GM21390 (cell line): ENCODE measurements around the gene FAM151A.

Experiments
- ATAC-seq: cut with Tn5 transposase; IDR thresholded peaks from one replicate; pipeline ENCODE4 v1.9.1; 2021; ENCODE audit not compliant: unreplicated experiment

The FAM151A gene

DNA sequence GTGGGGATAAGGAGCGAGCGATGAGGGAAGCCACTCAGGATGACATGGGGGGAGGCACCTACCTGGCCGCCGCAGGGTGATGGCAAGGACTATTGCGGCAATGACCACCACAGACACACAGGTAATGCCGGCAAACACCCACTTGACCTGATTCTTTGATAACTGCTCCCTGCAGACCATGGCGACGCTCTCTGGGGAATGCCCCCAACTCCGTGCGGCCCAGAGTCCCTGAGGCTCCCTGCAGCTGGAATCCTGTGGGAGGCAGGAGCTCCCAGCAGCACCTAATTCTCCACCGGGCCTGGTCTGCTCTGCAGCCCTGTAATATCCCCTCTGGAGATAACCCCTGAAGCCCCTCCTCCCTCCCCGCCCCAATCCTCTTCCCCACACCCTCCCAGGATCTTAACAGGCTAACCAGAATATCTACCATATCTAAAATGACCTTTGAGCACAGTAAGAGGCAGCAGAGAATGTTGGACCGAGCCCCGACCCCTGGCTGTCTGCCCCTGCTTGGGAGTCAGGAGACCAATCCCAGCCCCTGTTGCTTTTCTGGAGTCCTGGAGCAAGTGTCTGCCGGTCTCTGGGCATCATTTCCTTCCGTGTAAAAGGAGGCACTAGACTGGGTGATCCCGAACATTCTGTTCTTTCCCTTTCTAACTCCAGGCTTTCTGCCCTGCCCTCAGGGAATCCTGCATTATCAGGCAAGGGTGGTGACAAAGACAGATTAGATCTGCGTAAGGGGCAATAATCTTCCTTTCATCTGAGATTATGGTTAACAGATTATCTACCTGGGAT is at the start of gene FAM151A:
FAM151A (minus strand) TSS at position 310 of the 792 bp plus-strand sequence; CDS start at position 180, 130 bp downstream.
- no peak for ATAC-seq

- ATAC-seq: no peak
Measured at GRCh38 chr1:54671985-54672608, 48.8 kb upstream of the FAM151A start.

DNA sequence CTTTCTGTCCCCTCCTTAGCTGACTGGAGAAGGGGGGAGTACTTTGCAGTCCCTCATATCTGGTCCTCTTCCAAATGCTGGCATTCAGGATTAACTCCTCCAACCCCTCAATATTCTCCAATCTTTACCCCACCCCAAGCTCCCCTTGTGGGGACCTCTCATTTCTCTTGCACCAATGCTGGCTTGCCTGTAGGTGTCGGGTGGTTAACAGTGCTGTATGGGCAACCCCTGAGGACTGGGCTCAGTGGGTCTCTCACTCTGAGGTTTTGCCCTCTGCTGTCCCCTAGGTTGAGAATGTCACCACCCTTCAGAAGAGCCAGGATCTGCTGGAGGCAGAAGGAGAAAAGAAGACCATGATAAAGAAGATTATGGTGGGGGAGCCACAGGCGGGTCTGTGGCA is 45.2 kb upstream of the FAM151A start:
- no peak for ATAC-seq

DNA sequence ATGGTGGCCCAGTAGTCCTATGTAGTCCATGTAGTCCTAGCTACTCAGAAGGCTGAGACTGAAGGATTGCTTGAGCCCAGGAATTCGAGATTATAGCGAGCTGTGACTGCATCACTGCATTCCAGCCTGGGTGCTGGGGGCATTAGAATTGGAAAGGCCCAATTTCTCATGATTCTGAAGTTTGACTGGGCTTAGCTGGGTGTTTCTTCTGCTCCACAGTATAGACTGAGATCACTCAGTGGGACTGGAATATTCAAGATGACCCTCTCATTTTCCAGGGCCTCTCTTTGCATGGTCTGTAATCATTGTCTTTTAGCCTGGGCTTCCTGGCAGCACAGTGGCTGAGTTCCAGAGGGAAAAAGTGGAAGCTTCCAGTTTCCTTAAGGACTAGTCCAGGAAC is 44.5 kb upstream of the FAM151A start:
- ATAC-seq: no peak

- no peak for ATAC-seq
Measured at GRCh38 chr1:54666333-54666732, 43.0 kb upstream of the FAM151A start.

- no peak for ATAC-seq
Measured at GRCh38 chr1:54665852-54666251, 42.5 kb upstream of the FAM151A start.

- no peak for ATAC-seq
Measured at GRCh38 chr1:54664364-54664763, 41.0 kb upstream of the FAM151A start.

- no peak for ATAC-seq
Measured at GRCh38 chr1:54663725-54664124, 40.4 kb upstream of the FAM151A start.

- ATAC-seq: no peak
Measured at GRCh38 chr1:54658164-54658913, 35.0 kb upstream of the FAM151A start.

- no peak for ATAC-seq
Measured at GRCh38 chr1:54653036-54653435, 29.7 kb upstream of the FAM151A start.

DNA sequence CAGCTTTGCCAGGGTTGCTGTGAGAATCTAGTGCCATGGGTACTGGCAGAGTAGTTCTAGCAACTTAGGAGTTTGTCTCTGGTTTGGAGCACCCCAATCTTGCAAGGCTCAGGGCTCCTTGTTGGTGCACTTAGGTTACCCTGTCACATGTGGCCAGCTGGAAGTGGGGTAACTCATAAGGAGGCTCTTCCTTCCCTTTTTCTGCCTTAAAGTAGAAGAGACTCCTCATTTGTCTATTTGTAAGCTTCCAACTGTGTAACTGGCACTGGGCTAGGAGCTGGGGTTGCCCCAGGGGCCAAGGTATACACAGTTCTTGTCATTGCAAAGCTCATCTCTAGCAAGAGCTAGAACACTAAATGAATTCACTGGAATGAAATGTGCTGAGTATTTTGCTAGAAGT is 28.8 kb upstream of the FAM151A start:
- no peak for ATAC-seq

- no peak for ATAC-seq
Measured at GRCh38 chr1:54651608-54652007, 28.3 kb upstream of the FAM151A start.

GRCh38 chr1:54650417-54650816 is 27.1 kb upstream of the FAM151A start:
- ATAC-seq: no peak

DNA sequence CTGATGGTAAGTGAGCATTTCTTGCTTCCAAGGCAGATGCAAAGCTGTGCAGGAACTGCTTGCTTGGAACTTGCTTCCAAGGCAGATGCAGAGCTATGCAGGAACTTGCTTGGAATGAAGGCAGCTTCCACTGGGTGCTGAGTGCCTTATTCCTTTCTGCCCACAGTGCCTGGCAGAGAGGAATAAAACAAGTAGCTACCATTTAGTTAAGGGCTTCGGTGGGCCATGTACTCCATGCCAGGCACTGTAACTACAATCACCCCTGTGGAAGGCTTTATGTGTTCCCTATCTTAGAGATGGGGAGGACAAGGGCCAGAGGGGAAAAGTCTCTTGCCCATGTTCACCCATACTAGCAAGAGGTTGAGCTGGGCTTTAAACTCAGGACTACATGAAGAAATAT is 26.6 kb upstream of the FAM151A start:
- no peak for ATAC-seq

DNA sequence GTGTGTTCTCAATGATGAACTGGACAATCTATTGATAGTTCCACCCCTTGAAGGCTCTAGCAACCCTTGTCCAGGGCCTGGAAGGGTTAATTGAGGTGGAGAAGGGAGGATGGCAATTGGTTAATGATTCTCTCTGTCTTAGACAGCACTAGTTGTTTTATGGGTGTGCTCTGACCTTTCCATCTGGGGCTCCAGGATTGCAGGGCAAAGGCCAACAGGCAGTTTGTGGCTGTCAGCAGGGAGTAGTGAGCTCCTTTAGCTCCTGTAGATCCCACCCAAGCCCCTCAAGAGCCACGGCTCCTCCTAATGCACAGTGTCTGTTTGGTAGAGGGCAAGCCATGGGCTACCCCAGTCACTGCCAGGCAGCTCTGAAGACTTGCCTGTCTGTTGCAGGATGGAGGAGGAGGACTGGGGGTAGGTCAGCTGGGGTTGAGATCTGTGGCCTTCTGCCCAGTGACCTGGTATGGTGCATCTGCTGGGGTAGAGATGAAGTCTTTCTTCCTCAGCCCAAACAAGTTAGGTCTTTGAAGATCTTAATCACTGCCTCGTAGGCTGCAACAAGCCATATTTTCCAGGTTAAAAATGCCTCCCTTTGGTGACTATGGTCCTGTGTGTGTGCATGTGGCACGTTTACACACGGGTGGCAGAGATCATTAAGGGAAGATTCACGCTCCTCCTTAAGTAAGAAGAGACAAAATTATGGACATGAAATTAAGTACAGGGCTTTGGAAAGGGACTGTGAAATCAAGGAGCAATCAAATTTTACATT is 26.0 kb upstream of the FAM151A start:
- no peak for ATAC-seq

GRCh38 chr1:54645806-54646676 is 22.7 kb upstream of the FAM151A start:
- ATAC-seq: no peak

GRCh38 chr1:54643736-54644135 is 20.4 kb upstream of the FAM151A start:
- no peak for ATAC-seq

DNA sequence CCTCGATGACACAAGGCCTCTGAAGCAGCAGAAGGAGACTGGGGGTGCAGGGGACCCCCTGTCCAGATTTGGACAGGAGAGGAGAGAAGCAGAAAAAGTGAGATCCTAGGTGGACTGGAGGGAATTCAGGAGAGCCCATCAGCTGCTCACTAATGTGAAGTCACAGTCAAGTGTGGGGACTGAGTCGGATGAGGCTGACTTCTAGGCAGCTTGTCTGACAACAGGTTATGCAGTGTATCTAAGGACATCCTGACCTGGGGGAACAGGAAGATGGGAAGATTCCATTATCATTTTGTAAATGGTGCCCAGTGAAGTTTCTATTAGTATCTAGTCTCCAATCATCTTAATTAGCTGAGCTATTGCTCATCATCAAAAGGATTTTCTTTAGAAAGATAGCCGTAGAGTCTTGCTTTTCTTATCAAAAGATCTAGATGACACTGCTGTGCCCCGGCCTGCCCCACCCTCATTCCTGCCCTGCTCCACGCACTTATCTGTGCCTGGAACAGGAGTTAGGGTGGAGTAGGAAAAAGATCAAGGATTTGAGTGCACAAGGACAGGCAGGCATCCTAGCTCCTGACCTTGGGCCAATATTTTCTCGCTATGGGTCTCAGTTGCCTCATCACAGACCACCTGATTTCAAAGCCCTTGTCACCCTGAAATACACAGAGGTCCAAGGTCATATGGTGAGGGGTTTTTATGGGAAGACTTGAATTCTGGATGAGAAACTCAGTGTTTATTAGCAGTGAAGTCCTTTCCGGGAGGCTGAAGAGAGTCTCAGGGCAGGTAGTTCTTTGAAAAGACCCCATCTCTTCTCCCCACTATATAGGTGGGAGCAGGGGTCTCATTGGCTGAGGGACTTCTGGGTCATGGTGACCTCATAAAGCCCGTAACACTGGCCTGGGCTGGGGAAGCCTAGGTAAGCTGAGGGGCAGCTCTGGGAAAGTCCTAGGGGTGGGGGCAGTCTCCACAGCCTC is 17.8 kb upstream of the FAM151A start, which contains the start of gene MROH7:
MROH7 (plus strand) TSS at position 924 of the 974 bp plus-strand sequence. CDS start 11,141 bp downstream, outside the sequence.
- ATAC-seq: no peak

GRCh38 chr1:54640361-54640760 is 17.0 kb upstream of the FAM151A start:
- ATAC-seq: no peak
